CD4-positive, alpha-beta T cell (primary cell): ENCODE results near the gene BRICD5. TPM values are rescaled to one million over a fixed set of nuclear protein-coding genes. Genes with fewer than 3 reads are reported as not detected.

Experiments used
- ATAC-seq: fragments of 200-7000 bp; cut with Tn5 transposase; one replicate; pipeline ENCODE4 v1.10.0; 2022; ENCODE audit warnings: mild to moderate bottlenecking; ENCODE audit not compliant: poor library complexity
- CTCF ChIA-PET: fragments of 350-600 bp; sonication (Branson Sonifier 250); formaldehyde crosslinking; loops from one replicate; lab custom pipeline; 2021; ENCODE audit warnings: antibody characterized with exemption, inconsistent platforms; lab: Charles Lee
- POLR2A ChIA-PET: fragments of 350-600 bp; sonication (Branson Sonifier 250); formaldehyde crosslinking; loops from one replicate; lab custom pipeline; 2021; ENCODE audit warnings: antibody characterized with exemption, inconsistent platforms; lab: Charles Lee
- DNase-seq, 14 experiments: peaks; one replicate each; pipeline ENCODE4 v3.0.0-alpha.2; 2013 to 2020; ENCODE audit warnings: mixed read lengths in 2 of 14
- H3K27ac ChIP-seq, 2 donors: one replicate each; pipeline versions ENCODE4 v1.5.1 to v1.7.0; 2013; ENCODE audit warnings: low read length in 2 of 2, low read depth in 1 of 2, mild to moderate bottlenecking in 1 of 2
- H3K27me3 ChIP-seq, 2 experiments: 1 replicate in 1 of 2; 2 replicates in 1 of 2; pipeline versions ENCODE4 v1.6.1 to v1.7.0; 2013; ENCODE audit warnings: low read length in 2 of 2, control low read depth in 1 of 2, mild to moderate bottlenecking in 1 of 2, moderate library complexity in 1 of 2; ENCODE audit not compliant: insufficient read depth in 2 of 2, control insufficient read depth in 1 of 2
- H3K36me3 ChIP-seq: one replicate; pipeline ENCODE4 v1.6.1; 2013; ENCODE audit warnings: low read length, control low read depth; ENCODE audit not compliant: insufficient read depth
- H3K4me1 ChIP-seq: one replicate; pipeline ENCODE4 v1.6.1; 2013; ENCODE audit warnings: low read length, control low read depth; ENCODE audit not compliant: insufficient read depth
- H3K4me3 ChIP-seq: one replicate; pipeline ENCODE4 v1.5.1; 2013; ENCODE audit warnings: mild to moderate bottlenecking, low read length, moderate library complexity
- H3K9me3 ChIP-seq, 2 experiments: 1 replicate in 1 of 2; 2 replicates in 1 of 2; pipeline versions ENCODE4 v1.6.1 to v1.7.0; 2013; ENCODE audit warnings: low read length in 2 of 2, mild to moderate bottlenecking in 2 of 2, control low read depth in 1 of 2, moderate library complexity in 1 of 2; ENCODE audit not compliant: control insufficient read depth in 1 of 2, insufficient read depth in 1 of 2
- H3K27ac Mint-ChIP-seq: one replicate; pipeline ENCODE4 v1.8.0; 2020; ENCODE audit warnings: mixed read lengths
- H3K27me3 Mint-ChIP-seq: one replicate; pipeline ENCODE4 v1.8.0; 2021; ENCODE audit warnings: mixed read lengths
- H3K36me3 Mint-ChIP-seq: one replicate; pipeline ENCODE4 v1.8.0; 2021; ENCODE audit warnings: low read depth, mixed read lengths
- H3K4me1 Mint-ChIP-seq: one replicate; pipeline ENCODE4 v1.8.0; 2021; ENCODE audit warnings: low read depth, mixed read lengths
- H3K4me3 Mint-ChIP-seq: one replicate; pipeline ENCODE4 v1.8.0; 2020; ENCODE audit warnings: mild to moderate bottlenecking, mixed read lengths
- H3K9me3 Mint-ChIP-seq: one replicate; pipeline ENCODE4 v1.8.0; 2020; ENCODE audit warnings: mixed read lengths
- intact Hi-C, 2 experiments: fragments of 100-400 bp; cut with DNase I in 1 of 2; cut with micrococcal nuclease in 1 of 2; formaldehyde crosslinking; loops; one replicate each; pipeline versions ENCODE4 v1.15.1 to v1.9.0; 2023 to 2025; cut with DNase I, micrococcal nuclease
- total RNA-seq, 174 experiments: library from RNA in 2 of 174; stranded (reverse) in 2 of 174; gene quantifications; one replicate each; pipeline ENCODE4 v1.2.3 and lab custom pipeline; 2021 to 2026
- TF ChIP-seq, protein P1 (sequence below): fragments of 200-600 bp; IDR thresholded peaks from one replicate; pipeline ENCODE4 v1.8.0; 2022; ENCODE audit warnings: antibody characterized with exemption, mild to moderate bottlenecking

The BRICD5 gene
- total RNA-seq, 2 experiments from 2014 or later, result 4.2 to 5.0 TPM

DNA sequence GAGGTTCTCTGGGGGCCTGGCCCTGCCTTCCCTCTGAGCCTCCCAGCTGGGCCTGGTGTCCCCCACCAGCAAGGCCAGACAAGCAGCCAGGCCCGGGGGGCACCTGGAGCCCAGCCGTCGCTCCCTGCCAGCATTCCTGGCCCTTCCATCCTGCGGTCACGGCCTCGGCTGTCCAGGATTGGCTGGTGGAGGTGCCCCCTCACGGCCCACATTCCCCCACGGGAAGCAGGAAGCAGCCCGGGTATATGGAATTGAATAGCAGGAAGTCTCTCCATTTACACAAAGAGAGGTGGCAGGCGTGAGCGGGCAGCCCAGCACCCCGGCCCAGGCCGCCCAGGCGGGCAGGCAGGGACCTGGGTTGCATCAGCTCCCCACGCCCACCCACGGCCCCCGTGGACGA lies 40.6 kb downstream of the BRICD5 start:
- ChIA-PET POLR2A (no interaction called here), CTCF (no interaction called here)
- H3K9me3 Mint-ChIP-seq, result no peaks in the 10 kb centered on the region
- DNase-seq (no peak), ATAC-seq (no peak)
- Histone ChIP-seq H3K4me3 (no peak overlapping the region), H3K36me3 (peaks cover 61% of the 10 kb centered on the region), H3K9me3 (no peaks in the 10 kb centered on the region), H3K27me3 (no peaks in the 10 kb centered on the region), H3K4me1 (no peaks in the 10 kb centered on the region), H3K27ac (no peak overlapping the region)
- peaks cover 13% of the 10 kb centered on the region for H3K36me3 Mint-ChIP-seq
- no peak overlapping the region for H3K27ac Mint-ChIP-seq
- no peaks in the 10 kb centered on the region for H3K27me3 Mint-ChIP-seq
- no peak overlapping the region for H3K4me3 Mint-ChIP-seq
- no peaks in the 10 kb centered on the region for H3K4me1 Mint-ChIP-seq
- intact Hi-C loops, result no loop called here
- TF ChIP-seq, protein P1, sequence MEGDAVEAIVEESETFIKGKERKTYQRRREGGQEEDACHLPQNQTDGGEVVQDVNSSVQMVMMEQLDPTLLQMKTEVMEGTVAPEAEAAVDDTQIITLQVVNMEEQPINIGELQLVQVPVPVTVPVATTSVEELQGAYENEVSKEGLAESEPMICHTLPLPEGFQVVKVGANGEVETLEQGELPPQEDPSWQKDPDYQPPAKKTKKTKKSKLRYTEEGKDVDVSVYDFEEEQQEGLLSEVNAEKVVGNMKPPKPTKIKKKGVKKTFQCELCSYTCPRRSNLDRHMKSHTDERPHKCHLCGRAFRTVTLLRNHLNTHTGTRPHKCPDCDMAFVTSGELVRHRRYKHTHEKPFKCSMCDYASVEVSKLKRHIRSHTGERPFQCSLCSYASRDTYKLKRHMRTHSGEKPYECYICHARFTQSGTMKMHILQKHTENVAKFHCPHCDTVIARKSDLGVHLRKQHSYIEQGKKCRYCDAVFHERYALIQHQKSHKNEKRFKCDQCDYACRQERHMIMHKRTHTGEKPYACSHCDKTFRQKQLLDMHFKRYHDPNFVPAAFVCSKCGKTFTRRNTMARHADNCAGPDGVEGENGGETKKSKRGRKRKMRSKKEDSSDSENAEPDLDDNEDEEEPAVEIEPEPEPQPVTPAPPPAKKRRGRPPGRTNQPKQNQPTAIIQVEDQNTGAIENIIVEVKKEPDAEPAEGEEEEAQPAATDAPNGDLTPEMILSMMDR, result no peak

DNA sequence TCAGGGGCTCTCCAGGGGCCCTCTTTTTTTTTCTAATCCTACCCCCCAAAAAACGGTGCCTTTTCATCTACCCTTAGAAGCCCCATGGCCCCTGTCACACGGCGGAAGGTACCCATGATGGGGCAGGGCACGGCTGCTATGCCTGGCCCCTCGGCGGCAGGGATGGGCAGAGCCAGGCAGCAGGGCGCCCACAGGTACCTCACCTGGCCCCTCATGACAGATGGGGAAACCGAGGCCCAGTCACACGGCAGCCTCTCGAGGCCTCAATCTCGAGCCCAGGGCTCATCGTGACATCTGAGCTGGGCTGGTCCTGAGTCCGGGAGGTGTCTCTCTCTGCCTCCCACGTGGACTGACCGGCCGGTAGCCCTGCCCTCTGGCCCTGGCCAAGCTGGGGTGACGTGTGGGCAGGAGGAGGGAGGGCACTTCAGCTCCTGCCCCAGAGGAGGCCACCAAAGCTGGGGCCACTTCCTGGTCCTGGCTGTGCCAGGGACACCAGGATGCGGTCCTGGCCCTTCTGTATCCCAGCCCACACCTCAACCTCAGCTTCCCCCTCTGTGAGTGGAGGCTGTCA lies 43.5 kb downstream of the BRICD5 start:
- Mint-ChIP-seq H3K36me3 (peaks cover 4% of the 10 kb centered on the region), H3K27me3 (no peaks in the 10 kb centered on the region), H3K4me3 (no peak overlapping the region), H3K4me1 (no peaks in the 10 kb centered on the region), H3K9me3 (no peaks in the 10 kb centered on the region), H3K27ac (no peak overlapping the region)
- peaks cover 42% of the 10 kb centered on the region for H3K36me3 ChIP-seq
- peaks cover 16% of the 10 kb centered on the region for H3K4me1 ChIP-seq
- no peak overlapping the region for H3K27ac ChIP-seq
- H3K9me3 ChIP-seq, result peaks cover 0 to 11% of the 10 kb centered on the region in 2 experiments
- ChIA-PET CTCF (no interaction called here), POLR2A (interaction anchor here (2.4 kb wide), 1 partner anchor 12 kb away, joined by 9 read pairs; the partner anchor contains the start of gene TRAF7)
- ATAC-seq, result no peak
- H3K27me3 ChIP-seq, result no peaks in the 10 kb centered on the region
- no peak overlapping the region for H3K4me3 ChIP-seq
- DNase-seq, result no peak
- TF ChIP-seq, protein P1, result no peak
- intact Hi-C loops, result no loop called here

DNA sequence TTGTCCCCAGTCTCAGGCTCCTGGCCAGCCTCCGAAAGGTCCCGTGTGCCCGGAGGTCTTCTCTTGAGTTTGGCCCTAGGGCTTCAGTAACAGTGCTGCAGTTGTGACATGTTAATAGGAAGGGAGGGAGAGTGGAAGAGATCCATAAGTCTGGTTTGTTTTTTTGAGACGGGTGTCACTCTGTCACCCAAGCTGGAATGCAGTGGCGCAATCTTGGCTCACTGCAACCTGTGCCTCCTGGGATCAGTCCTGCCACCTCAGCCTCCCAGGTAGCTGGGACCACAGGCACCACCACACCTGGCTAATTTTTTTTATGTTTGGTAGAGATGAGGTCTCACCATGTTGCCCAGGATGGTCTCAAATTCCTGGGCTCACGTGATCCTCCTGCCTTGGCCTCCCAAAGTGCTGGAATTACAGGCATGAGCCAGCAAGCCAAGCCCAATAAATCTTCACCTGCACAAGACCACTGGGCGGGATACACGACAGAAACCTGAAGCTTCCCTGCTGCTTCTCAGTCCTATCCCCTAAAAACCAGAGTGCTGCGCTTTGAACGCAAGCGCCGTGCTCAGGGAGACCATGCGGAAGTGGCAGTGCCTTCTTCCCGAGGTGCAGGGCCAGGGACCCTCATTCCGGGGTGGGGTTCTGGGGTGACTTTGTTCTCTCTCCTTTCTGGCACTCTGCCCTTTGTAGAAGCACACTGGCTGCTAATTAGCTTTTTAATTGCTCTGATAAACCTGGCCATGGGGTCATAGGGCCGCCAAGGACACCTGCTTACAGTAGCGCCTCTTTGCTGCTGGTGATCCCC lies 44.2 kb downstream of the BRICD5 start:
- Histone ChIP-seq H3K27me3 (no peaks in the 10 kb centered on the region), H3K4me1 (peaks cover 16% of the 10 kb centered on the region), H3K4me3 (no peak overlapping the region), H3K9me3 (peaks cover 0 to 11% of the 10 kb centered on the region in 2 experiments), H3K36me3 (peaks cover 35% of the 10 kb centered on the region), H3K27ac (no peak overlapping the region)
- Mint-ChIP-seq H3K4me1 (no peaks in the 10 kb centered on the region), H3K9me3 (no peaks in the 10 kb centered on the region), H3K27me3 (no peaks in the 10 kb centered on the region), H3K4me3 (no peak overlapping the region), H3K27ac (no peak overlapping the region), H3K36me3 (peaks cover 4% of the 10 kb centered on the region)
- no peak for ATAC-seq
- ChIA-PET CTCF (no interaction called here), POLR2A (no interaction called here)
- DNase-seq, result no peak
- intact Hi-C loops, result no loop called here
- TF ChIP-seq, protein P1, result no peak
